ENCODE results near the gene MPO. TPM values are rescaled to one million over a fixed set of nuclear protein-coding genes. Genes with fewer than 3 reads are reported as not detected.

MPO gene
- total and polyA plus RNA-seq, 4 donors, result 0.14 to 221 (median 0.52) TPM

DNA sequence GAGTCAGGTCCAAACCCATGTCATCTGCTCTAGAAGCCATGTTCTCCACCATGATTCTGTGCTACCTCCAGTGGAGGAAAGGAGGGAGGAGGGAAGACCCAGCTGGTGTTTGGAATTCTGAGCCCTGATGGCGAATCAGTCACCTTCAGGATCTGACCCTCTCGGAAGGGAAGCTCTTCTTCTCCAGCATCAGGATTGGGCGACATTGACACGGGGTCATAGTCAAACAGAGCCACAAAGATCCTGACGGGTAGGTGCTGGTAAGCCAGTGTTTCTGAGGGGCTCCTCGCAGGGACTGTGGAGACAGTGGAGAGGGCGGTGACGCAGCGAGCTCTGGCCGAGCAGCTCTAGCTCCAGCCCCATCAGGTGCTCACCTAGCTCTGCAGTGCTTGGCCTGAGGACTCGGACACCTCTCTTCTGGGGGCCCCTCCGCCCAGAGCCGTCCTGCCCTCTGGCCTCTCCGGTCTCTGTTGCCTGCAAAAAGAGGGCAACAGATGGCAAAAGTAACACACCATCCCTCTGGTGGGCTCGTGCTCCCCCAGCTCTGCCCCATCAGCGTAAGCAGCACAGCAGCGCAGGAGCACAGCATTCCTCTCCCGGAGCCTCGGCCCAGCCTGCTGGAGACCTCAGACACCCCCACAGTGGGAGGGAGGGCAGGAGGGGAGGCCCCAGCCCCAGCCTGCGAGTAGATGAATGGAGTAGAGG is 26.9 kb upstream of the MPO start:
- WGBS, result 92% methylated on average over 20 of the region's 20 CpGs
- H3K36me3 ChIP-seq (ENCODE audit: control insufficient read depth in 4 of 4, insufficient read depth in 3 of 4, low read depth in 1 of 4, low read length in 3 of 4), result no peaks in the 10 kb centered on the region
- DNase-seq (ENCODE audit: low spot score), result no peak

More for the DNA sequence above, 26.9 kb upstream of the MPO start:
- Histone ChIP-seq H3K4me3 (ENCODE audit: low read depth in 1 of 3, low read length in 3 of 3) (no peak overlapping the region), H3K27ac (ENCODE audit: low read depth in 1 of 2, low read length in 2 of 2) (no peak overlapping the region), H3K9ac (ENCODE audit: low read depth in 1 of 2, low read length in 2 of 2) (no peak overlapping the region), H3K27me3 (ENCODE audit: control insufficient read depth in 4 of 4, insufficient read depth in 4 of 4, low read length in 3 of 4) (no peaks in the 10 kb centered on the region), H3K4me1 (ENCODE audit: control insufficient read depth in 4 of 4, insufficient read depth in 4 of 4, low read length in 3 of 4) (no peaks in the 10 kb centered on the region), H3K9me3 (ENCODE audit: control insufficient read depth in 4 of 4, low read length in 3 of 4) (no peaks in the 10 kb centered on the region)
- TF ChIP-seq HNF4A (conservative IDR thresholded peaks at IDR 0.05), result no peak
- TF ChIP-seq, protein P1, sequence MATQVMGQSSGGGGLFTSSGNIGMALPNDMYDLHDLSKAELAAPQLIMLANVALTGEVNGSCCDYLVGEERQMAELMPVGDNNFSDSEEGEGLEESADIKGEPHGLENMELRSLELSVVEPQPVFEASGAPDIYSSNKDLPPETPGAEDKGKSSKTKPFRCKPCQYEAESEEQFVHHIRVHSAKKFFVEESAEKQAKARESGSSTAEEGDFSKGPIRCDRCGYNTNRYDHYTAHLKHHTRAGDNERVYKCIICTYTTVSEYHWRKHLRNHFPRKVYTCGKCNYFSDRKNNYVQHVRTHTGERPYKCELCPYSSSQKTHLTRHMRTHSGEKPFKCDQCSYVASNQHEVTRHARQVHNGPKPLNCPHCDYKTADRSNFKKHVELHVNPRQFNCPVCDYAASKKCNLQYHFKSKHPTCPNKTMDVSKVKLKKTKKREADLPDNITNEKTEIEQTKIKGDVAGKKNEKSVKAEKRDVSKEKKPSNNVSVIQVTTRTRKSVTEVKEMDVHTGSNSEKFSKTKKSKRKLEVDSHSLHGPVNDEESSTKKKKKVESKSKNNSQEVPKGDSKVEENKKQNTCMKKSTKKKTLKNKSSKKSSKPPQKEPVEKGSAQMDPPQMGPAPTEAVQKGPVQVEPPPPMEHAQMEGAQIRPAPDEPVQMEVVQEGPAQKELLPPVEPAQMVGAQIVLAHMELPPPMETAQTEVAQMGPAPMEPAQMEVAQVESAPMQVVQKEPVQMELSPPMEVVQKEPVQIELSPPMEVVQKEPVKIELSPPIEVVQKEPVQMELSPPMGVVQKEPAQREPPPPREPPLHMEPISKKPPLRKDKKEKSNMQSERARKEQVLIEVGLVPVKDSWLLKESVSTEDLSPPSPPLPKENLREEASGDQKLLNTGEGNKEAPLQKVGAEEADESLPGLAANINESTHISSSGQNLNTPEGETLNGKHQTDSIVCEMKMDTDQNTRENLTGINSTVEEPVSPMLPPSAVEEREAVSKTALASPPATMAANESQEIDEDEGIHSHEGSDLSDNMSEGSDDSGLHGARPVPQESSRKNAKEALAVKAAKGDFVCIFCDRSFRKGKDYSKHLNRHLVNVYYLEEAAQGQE (IDR thresholded peaks at IDR 0.05), result no peak
- TF ChIP-seq RAD21 (IDR thresholded peaks at IDR 0.05), result no peak
- no peak for TF ChIP-seq GABPA (IDR thresholded peaks at IDR 0.05 in 1 of 2, conservative IDR thresholded peaks at IDR 0.05 in 1 of 2)
- no peak for TF ChIP-seq EGR1 (IDR thresholded peaks at IDR 0.05; ENCODE audit: low read depth in 2 of 2)
- TF ChIP-seq JUND (IDR thresholded peaks at IDR 0.05), result no peak
- TF ChIP-seq FOXA1 (IDR thresholded peaks at IDR 0.05), result no peak
- no peak for TF ChIP-seq TAF1 (conservative IDR thresholded peaks at IDR 0.05)
- TF ChIP-seq, protein P2, sequence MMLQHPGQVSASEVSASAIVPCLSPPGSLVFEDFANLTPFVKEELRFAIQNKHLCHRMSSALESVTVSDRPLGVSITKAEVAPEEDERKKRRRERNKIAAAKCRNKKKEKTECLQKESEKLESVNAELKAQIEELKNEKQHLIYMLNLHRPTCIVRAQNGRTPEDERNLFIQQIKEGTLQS (IDR thresholded peaks at IDR 0.05), result no peak
- TF ChIP-seq, protein P3, sequence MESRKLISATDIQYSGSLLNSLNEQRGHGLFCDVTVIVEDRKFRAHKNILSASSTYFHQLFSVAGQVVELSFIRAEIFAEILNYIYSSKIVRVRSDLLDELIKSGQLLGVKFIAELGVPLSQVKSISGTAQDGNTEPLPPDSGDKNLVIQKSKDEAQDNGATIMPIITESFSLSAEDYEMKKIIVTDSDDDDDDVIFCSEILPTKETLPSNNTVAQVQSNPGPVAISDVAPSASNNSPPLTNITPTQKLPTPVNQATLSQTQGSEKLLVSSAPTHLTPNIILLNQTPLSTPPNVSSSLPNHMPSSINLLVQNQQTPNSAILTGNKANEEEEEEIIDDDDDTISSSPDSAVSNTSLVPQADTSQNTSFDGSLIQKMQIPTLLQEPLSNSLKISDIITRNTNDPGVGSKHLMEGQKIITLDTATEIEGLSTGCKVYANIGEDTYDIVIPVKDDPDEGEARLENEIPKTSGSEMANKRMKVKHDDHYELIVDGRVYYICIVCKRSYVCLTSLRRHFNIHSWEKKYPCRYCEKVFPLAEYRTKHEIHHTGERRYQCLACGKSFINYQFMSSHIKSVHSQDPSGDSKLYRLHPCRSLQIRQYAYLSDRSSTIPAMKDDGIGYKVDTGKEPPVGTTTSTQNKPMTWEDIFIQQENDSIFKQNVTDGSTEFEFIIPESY (IDR thresholded peaks at IDR 0.05), result no peak
- no peak for TF ChIP-seq YY1 (IDR thresholded peaks at IDR 0.05)
- no peak for TF ChIP-seq HNF4G (IDR thresholded peaks at IDR 0.05)
- no peak for TF ChIP-seq SP1 (IDR thresholded peaks at IDR 0.05)
- TF ChIP-seq NR2F2 (IDR thresholded peaks at IDR 0.05), result no peak
- TF ChIP-seq, protein P4, sequence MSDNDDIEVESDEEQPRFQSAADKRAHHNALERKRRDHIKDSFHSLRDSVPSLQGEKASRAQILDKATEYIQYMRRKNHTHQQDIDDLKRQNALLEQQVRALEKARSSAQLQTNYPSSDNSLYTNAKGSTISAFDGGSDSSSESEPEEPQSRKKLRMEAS (IDR thresholded peaks at IDR 0.05), result no peak
- no peak for TF ChIP-seq FOXA2 (IDR thresholded peaks at IDR 0.05)
- TF ChIP-seq, protein P5, sequence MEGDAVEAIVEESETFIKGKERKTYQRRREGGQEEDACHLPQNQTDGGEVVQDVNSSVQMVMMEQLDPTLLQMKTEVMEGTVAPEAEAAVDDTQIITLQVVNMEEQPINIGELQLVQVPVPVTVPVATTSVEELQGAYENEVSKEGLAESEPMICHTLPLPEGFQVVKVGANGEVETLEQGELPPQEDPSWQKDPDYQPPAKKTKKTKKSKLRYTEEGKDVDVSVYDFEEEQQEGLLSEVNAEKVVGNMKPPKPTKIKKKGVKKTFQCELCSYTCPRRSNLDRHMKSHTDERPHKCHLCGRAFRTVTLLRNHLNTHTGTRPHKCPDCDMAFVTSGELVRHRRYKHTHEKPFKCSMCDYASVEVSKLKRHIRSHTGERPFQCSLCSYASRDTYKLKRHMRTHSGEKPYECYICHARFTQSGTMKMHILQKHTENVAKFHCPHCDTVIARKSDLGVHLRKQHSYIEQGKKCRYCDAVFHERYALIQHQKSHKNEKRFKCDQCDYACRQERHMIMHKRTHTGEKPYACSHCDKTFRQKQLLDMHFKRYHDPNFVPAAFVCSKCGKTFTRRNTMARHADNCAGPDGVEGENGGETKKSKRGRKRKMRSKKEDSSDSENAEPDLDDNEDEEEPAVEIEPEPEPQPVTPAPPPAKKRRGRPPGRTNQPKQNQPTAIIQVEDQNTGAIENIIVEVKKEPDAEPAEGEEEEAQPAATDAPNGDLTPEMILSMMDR (IDR thresholded peaks at IDR 0.05; ENCODE audit: low read depth, low read length, missing input control), result no peak
- TF ChIP-seq RXRA (IDR thresholded peaks at IDR 0.05), result no peak

Measured in liver (tissue), 9 donors.